Measurements from ENCODE around the gene ZPLD1.

ZPLD1 gene

DNA sequence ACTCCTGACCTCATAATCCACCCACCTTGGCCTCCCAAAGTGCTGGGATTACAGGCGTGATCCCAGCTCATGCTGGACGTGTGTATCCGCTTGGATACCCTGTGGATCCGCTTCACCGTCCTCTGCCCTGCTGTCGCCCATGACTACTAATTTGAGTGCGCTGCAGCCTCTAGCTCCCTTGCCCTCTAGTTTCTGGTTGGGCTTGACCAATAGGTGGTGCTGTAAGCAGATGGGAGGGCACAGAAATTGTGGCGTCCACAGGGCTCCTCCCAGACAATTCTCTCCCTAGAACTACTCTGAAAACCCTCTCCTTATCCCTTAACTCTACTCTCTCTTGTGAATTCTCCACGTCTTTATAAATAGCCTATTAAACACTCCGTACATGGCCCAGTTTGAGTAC, 36.2 kb downstream of the ZPLD1 start:
- no peak for DNase-seq

DNA sequence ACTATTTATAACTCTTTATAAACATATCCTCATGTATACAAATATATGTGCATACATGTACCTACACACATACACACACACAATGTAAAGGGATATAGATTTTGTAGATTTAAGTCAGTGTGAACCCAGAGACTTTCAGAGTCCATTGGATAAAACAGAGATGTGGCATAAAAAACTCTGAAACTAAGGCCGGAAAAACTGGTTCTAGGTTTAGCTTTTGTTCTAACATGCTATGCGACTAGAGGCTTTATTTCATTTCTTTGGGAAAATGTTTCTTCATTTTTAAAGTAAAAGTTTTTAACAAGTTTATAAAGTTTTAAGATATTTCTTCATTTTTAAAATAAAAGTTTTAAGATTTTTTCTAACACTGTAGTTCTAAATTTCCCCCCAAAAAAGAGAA, 36.7 kb downstream of the ZPLD1 start:
- DNase-seq = no peak

GRCh38 chr3:102473648-102474047, 38.8 kb downstream of the ZPLD1 start:
- no peak for DNase-seq

DNA sequence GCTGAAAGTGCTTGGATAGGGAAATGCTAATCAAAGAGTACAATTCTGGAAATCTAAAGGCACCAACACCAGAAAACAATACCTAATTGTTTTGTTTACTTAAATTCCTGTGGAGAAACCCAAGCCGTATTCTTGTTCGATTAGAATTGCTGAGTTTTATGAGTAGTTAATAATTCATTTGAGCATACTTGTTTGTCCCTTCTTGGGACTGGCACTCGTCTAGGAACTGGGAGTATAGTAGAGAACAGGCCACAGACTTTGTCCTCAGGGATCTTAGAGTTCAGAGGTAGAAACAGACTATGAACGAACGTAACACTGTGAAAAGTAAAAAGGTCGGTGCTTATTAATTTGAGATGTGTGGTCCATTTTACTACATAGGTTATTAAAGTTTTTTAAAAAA, 39.4 kb downstream of the ZPLD1 start:
- no peak for DNase-seq

DNA sequence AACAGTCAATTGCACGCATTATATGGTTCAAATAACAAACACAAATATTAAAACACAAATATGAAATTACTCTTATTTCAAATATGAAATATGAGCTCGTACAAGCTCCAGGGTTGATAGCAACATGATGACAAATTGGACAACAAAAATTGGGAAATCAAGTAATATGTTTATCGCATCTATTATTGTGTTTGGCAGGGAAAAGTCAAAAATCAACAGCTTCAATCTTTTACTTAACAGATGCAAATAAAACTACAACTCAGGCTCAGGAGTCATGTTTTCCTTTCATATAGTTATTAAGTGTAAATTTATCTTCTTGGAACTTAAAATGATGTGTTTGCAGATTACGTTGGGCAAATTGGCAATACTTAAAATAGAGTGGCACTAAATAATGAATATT, 41.4 kb downstream of the ZPLD1 start:
- DNase-seq = no peak

DNA sequence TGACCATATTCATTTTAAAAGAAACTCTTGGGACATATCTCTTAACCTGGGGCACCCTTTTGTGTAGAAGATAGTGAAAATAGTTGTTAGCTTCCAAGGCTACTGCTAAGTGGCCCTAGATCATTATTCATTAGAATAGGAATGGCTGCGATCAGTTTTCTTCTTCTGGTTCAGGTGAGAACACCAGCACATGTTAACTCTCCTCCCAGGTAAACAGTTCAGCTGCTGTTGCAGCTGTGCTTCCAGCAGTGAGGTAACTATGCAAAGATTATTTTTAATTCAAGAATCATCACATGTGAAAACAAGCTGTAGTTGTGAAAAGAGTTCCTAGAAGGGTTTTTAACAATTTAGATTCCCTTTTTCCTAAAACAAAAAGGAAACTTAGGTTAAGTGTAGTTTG, 43.3 kb downstream of the ZPLD1 start:
- DNase-seq = no peak

GRCh38 chr3:102480139-102480538, 45.3 kb downstream of the ZPLD1 start:
- no peak for DNase-seq

DNA sequence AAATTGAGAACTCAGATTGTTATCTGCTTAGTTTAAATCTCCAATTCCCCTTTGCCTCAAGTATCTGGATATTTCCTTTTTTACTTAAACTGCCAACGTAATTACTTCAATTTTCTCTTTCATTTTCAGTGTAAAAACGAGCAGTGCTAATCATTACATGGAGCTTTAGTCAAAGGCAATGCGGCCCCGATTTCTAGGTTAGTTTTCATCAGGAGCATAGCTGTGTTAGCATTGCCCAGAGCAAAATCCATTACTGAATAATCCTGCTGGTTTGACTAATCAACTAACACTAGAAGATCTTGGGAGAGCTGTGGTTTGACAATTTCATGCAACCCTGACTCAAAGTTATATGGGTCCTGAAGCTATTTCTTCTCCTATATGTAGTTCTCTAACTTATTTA, 46.2 kb downstream of the ZPLD1 start:
- no peak for DNase-seq

- DNase-seq = no peak
Measured at GRCh38 chr3:102483556-102483955, 48.7 kb downstream of the ZPLD1 start.

GRCh38 chr3:102484363-102484762, 49.5 kb downstream of the ZPLD1 start:
- DNase-seq = no peak

- DNase-seq = no peak
Measured at GRCh38 chr3:102485701-102486100, 50.9 kb downstream of the ZPLD1 start.

- DNase-seq = no peak
Measured at GRCh38 chr3:102488331-102488730, 53.5 kb downstream of the ZPLD1 start.

- no peak for DNase-seq
Measured at GRCh38 chr3:102492300-102492699, 57.5 kb downstream of the ZPLD1 start.

GRCh38 chr3:102497571-102497970, 62.8 kb downstream of the ZPLD1 start:
- no peak for DNase-seq

GRCh38 chr3:102505542-102505941, 70.7 kb downstream of the ZPLD1 start:
- no peak for DNase-seq

GRCh38 chr3:102510663-102511062, 75.8 kb downstream of the ZPLD1 start:
- DNase-seq = no peak

GRCh38 chr3:102511168-102511567, 76.4 kb downstream of the ZPLD1 start:
- DNase-seq = no peak

- DNase-seq = no peak
Measured at GRCh38 chr3:102511639-102512038, 76.8 kb downstream of the ZPLD1 start.

DNA sequence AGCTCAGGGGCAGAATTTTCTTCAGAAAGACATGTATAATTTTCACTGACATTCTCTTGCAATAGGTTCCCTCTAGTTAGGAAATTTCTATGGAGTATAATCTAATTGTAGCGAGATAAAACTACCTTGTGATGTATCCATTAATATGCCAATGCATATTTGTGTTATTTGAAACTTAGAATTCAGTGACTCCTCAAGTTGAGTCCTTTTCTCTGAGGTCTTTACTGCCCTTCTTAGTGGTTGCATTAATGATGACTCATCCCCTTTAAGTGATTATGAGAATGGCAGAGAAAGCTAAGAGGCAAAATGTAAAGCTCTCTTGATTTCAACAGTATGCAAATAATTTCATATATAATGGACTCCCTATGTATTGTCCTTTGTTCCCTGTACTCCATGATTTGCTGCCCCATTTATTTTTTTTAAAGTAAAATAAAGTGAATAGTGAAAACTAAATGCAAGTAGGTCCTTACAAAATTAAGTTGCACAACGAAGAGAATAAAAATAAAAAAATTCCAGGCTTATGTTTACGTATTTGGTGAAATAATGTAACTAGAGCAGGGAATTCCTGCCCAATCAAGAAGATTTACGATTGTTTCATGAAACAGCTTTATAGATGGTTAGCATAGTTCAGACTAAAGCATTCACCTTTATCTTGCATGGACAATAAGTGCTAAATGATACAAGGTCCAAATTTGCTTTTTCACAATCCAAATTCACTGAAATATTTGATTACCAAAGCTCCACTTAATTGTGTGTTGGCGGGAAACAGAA, 78.1 kb downstream of the ZPLD1 start:
- no peak for DNase-seq

GRCh38 chr3:102514241-102514640, 79.4 kb downstream of the ZPLD1 start:
- no peak for DNase-seq

DNA sequence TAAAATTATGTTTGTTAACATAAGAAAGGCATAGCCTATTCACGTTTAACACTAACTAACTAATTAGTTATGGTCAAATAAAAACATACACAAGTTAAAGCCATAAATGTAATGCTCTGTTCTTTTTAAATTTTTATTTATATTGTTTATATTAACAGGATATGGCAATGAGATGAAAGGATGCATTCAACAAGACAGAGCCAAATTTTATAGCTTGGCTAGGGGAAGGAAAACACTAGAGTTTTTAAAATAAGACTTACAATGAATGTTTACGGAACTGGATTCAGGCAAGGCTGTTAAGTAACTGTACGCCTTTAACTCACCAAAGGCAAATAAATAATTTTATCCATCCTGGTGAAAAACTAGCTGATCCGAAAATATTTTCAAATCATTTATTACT, 86.4 kb downstream of the ZPLD1 start:
- DNase-seq = no peak

DNA sequence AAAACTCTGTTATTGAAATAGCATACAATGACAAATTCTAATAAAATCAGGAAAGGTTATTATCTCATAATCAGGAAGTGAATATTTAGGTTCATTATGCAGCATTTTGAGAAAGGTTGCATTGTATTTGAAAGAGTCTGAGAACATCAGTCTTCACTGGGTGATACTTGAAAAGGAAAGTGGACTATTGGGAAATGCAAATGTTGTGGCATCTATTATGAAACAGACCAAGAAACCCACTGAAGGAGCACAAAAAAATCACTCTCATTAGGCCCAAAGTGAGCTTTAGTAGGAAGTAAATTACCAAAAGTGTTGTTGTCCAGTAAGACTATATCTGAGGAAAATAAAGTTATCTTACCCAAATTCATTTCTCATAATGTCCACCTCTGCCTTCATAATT, 90.8 kb downstream of the ZPLD1 start:
- no peak for DNase-seq

DNA sequence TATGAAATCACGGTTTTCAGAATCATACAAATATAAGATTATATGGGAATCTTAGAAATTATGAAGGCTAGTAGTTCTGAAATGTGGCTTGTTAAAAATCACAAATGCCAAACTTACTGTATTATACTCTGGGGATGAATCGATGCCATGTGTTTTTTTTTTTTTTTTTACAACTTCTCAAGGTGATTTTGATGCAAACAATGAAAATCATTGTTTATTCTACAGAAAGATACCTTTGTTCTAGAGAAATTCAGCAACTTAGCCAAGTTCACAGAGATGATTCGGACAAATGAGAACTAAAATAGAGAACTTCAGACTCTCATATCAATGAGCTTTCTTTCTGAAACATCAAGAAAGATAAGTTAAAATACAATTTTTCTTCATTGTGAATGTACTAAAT, 92.0 kb downstream of the ZPLD1 start:
- no peak for DNase-seq

GRCh38 chr3:102528727-102529126, 93.9 kb downstream of the ZPLD1 start:
- DNase-seq = no peak
